WTC11 (cell line): ENCODE measurements around the gene CASKIN1.
"Not testable (repeated sequence)": the region's sequence is repeated elsewhere in the genome, so short reads cannot be mapped to it uniquely, and the experiment has no call there.

ENCODE experiments used
- MYBL2 ChIP-seq: sonication (generic); formaldehyde crosslinking; IDR thresholded peaks from 2 replicates; pipeline ENCODE4 v1.8.1; 2023; ENCODE audit warnings: mild to moderate bottlenecking, moderate library complexity, missing genetic modification reagents
- ZBTB21 ChIP-seq: sonication (generic); formaldehyde crosslinking; IDR thresholded peaks from 2 replicates; pipeline ENCODE4 v1.8.1; 2023; ENCODE audit warnings: mild to moderate bottlenecking, missing genetic modification reagents, borderline replicate concordance
- TF ChIP-seq, protein P1 (sequence below): sonication (generic); formaldehyde crosslinking; IDR thresholded peaks from 2 replicates; pipeline ENCODE4 v1.8.1; 2022; ENCODE audit warnings: mild to moderate bottlenecking, missing genetic modification reagents, moderate library complexity, borderline replicate concordance
- TF ChIP-seq, protein P2 (sequence below): sonication (generic); formaldehyde crosslinking; IDR thresholded peaks from 2 replicates; pipeline ENCODE4 v1.8.0; 2023; ENCODE audit warnings: missing genetic modification reagents
- TF ChIP-seq, protein P3 (sequence below): fragments of 200-600 bp; IDR thresholded peaks from 2 replicates; pipeline ENCODE4 v1.8.0; 2022; ENCODE audit warnings: antibody characterized with exemption

GRCh38 chr16:2203119-2203688 is 6.8 kb upstream of the CASKIN1 start:
- TF ChIP-seq, protein P1, sequence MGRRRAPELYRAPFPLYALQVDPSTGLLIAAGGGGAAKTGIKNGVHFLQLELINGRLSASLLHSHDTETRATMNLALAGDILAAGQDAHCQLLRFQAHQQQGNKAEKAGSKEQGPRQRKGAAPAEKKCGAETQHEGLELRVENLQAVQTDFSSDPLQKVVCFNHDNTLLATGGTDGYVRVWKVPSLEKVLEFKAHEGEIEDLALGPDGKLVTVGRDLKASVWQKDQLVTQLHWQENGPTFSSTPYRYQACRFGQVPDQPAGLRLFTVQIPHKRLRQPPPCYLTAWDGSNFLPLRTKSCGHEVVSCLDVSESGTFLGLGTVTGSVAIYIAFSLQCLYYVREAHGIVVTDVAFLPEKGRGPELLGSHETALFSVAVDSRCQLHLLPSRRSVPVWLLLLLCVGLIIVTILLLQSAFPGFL (CRISPR knock-in tag), result not testable (repeated sequence)
- not testable (repeated sequence) for TF ChIP-seq ZBTB21; MYBL2 (CRISPR knock-in tag)
- TF ChIP-seq, protein P2, sequence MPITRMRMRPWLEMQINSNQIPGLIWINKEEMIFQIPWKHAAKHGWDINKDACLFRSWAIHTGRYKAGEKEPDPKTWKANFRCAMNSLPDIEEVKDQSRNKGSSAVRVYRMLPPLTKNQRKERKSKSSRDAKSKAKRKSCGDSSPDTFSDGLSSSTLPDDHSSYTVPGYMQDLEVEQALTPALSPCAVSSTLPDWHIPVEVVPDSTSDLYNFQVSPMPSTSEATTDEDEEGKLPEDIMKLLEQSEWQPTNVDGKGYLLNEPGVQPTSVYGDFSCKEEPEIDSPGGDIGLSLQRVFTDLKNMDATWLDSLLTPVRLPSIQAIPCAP (CRISPR knock-in tag), result not testable (repeated sequence)
- TF ChIP-seq, protein P3, sequence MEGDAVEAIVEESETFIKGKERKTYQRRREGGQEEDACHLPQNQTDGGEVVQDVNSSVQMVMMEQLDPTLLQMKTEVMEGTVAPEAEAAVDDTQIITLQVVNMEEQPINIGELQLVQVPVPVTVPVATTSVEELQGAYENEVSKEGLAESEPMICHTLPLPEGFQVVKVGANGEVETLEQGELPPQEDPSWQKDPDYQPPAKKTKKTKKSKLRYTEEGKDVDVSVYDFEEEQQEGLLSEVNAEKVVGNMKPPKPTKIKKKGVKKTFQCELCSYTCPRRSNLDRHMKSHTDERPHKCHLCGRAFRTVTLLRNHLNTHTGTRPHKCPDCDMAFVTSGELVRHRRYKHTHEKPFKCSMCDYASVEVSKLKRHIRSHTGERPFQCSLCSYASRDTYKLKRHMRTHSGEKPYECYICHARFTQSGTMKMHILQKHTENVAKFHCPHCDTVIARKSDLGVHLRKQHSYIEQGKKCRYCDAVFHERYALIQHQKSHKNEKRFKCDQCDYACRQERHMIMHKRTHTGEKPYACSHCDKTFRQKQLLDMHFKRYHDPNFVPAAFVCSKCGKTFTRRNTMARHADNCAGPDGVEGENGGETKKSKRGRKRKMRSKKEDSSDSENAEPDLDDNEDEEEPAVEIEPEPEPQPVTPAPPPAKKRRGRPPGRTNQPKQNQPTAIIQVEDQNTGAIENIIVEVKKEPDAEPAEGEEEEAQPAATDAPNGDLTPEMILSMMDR, result not testable (repeated sequence)
